T-cell (primary cell): ENCODE data around the gene UBALD1. TPM values are rescaled to one million over a fixed set of nuclear protein-coding genes. Genes with fewer than 3 reads are reported as not detected.

ENCODE experiments used
- ATAC-seq, 4 experiments: fragments of 200-7000 bp in 3 of 4; fragments of 150-1000 bp in 1 of 4; cut with Tn5 transposase; replicated peaks in 1 of 4; 1 replicate in 3 of 4; 2 replicates in 1 of 4; pipeline ENCODE4 v1.10.0; 2021; ENCODE audit warnings: moderate library complexity in 3 of 4, mild to moderate bottlenecking in 2 of 4, moderate number of reproducible peaks in 1 of 4
- CTCF ChIA-PET, 2 donors: fragments of 300-600 bp; sonication (Branson Sonifier 250); formaldehyde crosslinking; loops; one replicate each; lab custom pipeline; 2022; ENCODE audit warnings: antibody characterized with exemption in 2 of 2; lab: Charles Lee
- POLR2A ChIA-PET, 2 donors: fragments of 300-600 bp; sonication (Branson Sonifier 250); formaldehyde crosslinking; loops; one replicate each; lab custom pipeline; 2022; ENCODE audit warnings: antibody characterized with exemption in 2 of 2; lab: Charles Lee
- DNase-seq, 35 experiments: peaks; one replicate each; pipeline versions ENCODE4 v3.0.0 to v3.0.0-alpha.2; 2013 to 2023
- H3K27ac ChIP-seq: one replicate; pipeline ENCODE4 v1.5.1; 2013; ENCODE audit warnings: low read length
- H3K27me3 ChIP-seq, 2 experiments: replicated peaks in 1 of 2; 1 replicate in 1 of 2; 2 replicates in 1 of 2; pipeline versions ENCODE4 v1.6.1 to v1.7.0; 2013; ENCODE audit warnings: low read length in 1 of 2, mixed read lengths in 1 of 2; ENCODE audit not compliant: control insufficient read depth in 2 of 2, insufficient read depth in 2 of 2; ENCODE audit errors: extremely low read depth in 1 of 2
- H3K36me3 ChIP-seq, 2 donors: 1 replicate in 1 of 2; 2 replicates in 1 of 2; pipeline versions ENCODE4 v1.6.1 to v1.7.0; 2013; ENCODE audit warnings: low read length in 1 of 2; ENCODE audit not compliant: control insufficient read depth in 2 of 2, insufficient read depth in 1 of 2; ENCODE audit errors: extremely low read depth in 1 of 2
- H3K4me1 ChIP-seq, 2 experiments: 1 replicate in 1 of 2; 2 replicates in 1 of 2; pipeline versions ENCODE4 v1.6.1 to v1.7.0; 2013; ENCODE audit warnings: low read length in 2 of 2, mixed read lengths in 1 of 2; ENCODE audit not compliant: insufficient read depth in 2 of 2, control insufficient read depth in 1 of 2; ENCODE audit errors: extremely low read depth in 1 of 2
- H3K4me3 ChIP-seq, 2 donors: 1 replicate in 1 of 2; 2 replicates in 1 of 2; pipeline versions ENCODE4 v1.5.1 to v1.7.0; 2013; ENCODE audit warnings: mild to moderate bottlenecking in 2 of 2, low read length in 1 of 2, moderate library complexity in 1 of 2; ENCODE audit not compliant: control insufficient read depth in 1 of 2; ENCODE audit errors: extremely low read depth in 1 of 2
- H3K9me3 ChIP-seq: 2 replicates; pipeline ENCODE4 v1.7.0; 2013
- H3K27ac Mint-ChIP-seq, 2 donors: one replicate each; pipeline ENCODE4 v1.8.0; 2020 to 2021; ENCODE audit warnings: mild to moderate bottlenecking in 2 of 2, mixed read lengths in 2 of 2
- H3K27me3 Mint-ChIP-seq, 2 donors: one replicate each; pipeline ENCODE4 v1.8.0; 2021 to 2022; ENCODE audit warnings: mixed read lengths in 2 of 2
- H3K36me3 Mint-ChIP-seq: one replicate; pipeline ENCODE4 v1.8.0; 2021; ENCODE audit warnings: mixed read lengths
- H3K4me1 Mint-ChIP-seq, 3 donors: one replicate each; pipeline ENCODE4 v1.8.0; 2020 to 2022; ENCODE audit warnings: mixed read lengths in 3 of 3, mild to moderate bottlenecking in 1 of 3
- H3K4me3 Mint-ChIP-seq, 3 donors: one replicate each; pipeline ENCODE4 v1.8.0; 2020 to 2022; ENCODE audit warnings: mild to moderate bottlenecking in 3 of 3, mixed read lengths in 3 of 3, moderate library complexity in 3 of 3
- H3K9me3 Mint-ChIP-seq, 3 donors: one replicate each; pipeline ENCODE4 v1.8.0; 2020 to 2022; ENCODE audit warnings: mixed read lengths in 3 of 3
- WGBS: methylation state at CpG from one replicate; pipeline ENCODE4 v1.1.5; 2013; ENCODE audit warnings: missing lambda C conversion rate; ENCODE audit not compliant: insufficient coverage; 5-methylcytosine and 5-hydroxymethylcytosine counted together
- total RNA-seq, 35 experiments: library from RNA in 6 of 35; stranded (reverse) in 6 of 35; fragments of 120-200 nt in 1 of 35; gene quantifications; one replicate each; pipeline versions ENCODE4 v1.2.1 to v1.2.4 and lab custom pipeline; 2013 to 2026

The UBALD1 gene
- total RNA-seq, 5 donors from 2014 or later (not counting 1 experiment from before 2014, with no cell fraction given), result 26.0 to 53.1 (median 47.6) TPM

- Mint-ChIP-seq H3K4me3 (peak overlapping the region; percentile 89 to 97 (median 91)), H3K27me3 (no peaks in the 10 kb centered on the region), H3K27ac (peak overlapping the region; percentile 98), H3K4me1 (peaks cover 30 to 41% (median 32%) of the 10 kb centered on the region in 3 donors), H3K9me3 (no peaks in the 10 kb centered on the region), H3K36me3 (no peaks in the 10 kb centered on the region)
- 92% methylated on average over 7 of the region's 7 CpGs for WGBS
- Histone ChIP-seq H3K27me3 (no peaks in the 10 kb centered on the region), H3K4me1 (peaks cover 7 to 37% of the 10 kb centered on the region in 2 experiments), H3K4me3 (peak overlapping the region in 1 of 2 donors; percentile 65), H3K27ac (no peak overlapping the region), H3K9me3 (no peaks in the 10 kb centered on the region), H3K36me3 (peaks cover 0 to 6% of the 10 kb centered on the region in 2 donors)
- POLR2A ChIA-PET, result interaction anchor here in 1 of 2 donors (1.6 kb wide), 1 partner anchor 8 kb away, joined by 14 read pairs; no protein-coding TSS in a partner anchor
- CTCF ChIA-PET, result interaction anchor here (0.6 to 1.5 kb wide), 11 partner anchors 8 to 146 kb away, joined by 3 to 22 read pairs (median 4); partner anchors contain the start of genes ANKS3 (in 1 of the 2) and DNAAF8 (in 1 of the 2)
- ATAC-seq, result no peak
- DNase-seq, result no peak
These were observed 8.9 kb upstream of the UBALD1 start for GRCh38 chr16:4623593-4623992.

- Mint-ChIP-seq H3K36me3 (no peaks in the 10 kb centered on the region), H3K4me3 (no peak overlapping the region), H3K27me3 (no peaks in the 10 kb centered on the region), H3K4me1 (peaks cover 23 to 31% (median 28%) of the 10 kb centered on the region in 3 donors), H3K27ac (peak overlapping the region in 1 of 2 donors; percentile 22), H3K9me3 (no peaks in the 10 kb centered on the region)
- DNase-seq (no peak), ATAC-seq (no peak)
- H3K9me3 ChIP-seq, result no peaks in the 10 kb centered on the region
- POLR2A ChIA-PET, result no interaction called here
- H3K36me3 ChIP-seq, result peaks cover 0 to 6% of the 10 kb centered on the region in 2 donors
- peaks cover 10 to 38% of the 10 kb centered on the region in 2 experiments for H3K4me1 ChIP-seq
- CTCF ChIA-PET, result interaction anchor here in 1 of 2 donors (3.3 kb wide), 1 partner anchor 7 kb away, joined by 15 read pairs; no protein-coding TSS in a partner anchor
- WGBS, result 96% methylated on average over 4 of the region's 8 CpGs
- H3K27ac ChIP-seq, result no peak overlapping the region
- no peak overlapping the region for H3K4me3 ChIP-seq
- no peaks in the 10 kb centered on the region for H3K27me3 ChIP-seq
These were observed 4.1 kb upstream of the UBALD1 start for GRCh38 chr16:4618645-4619418.

- CTCF ChIA-PET, result interaction anchor here in 1 of 2 donors (3.3 kb wide), 1 partner anchor 8 kb away, joined by 15 read pairs; no protein-coding TSS in a partner anchor
- Mint-ChIP-seq H3K4me3 (peak overlapping the region; percentile 31 to 92 (median 91)), H3K36me3 (no peaks in the 10 kb centered on the region), H3K27ac (peak overlapping the region in 1 of 2 donors; percentile 52), H3K9me3 (no peaks in the 10 kb centered on the region), H3K4me1 (peaks cover 31 to 36% (median 31%) of the 10 kb centered on the region in 3 donors), H3K27me3 (no peaks in the 10 kb centered on the region)
- 93% methylated on average over 8 of the region's 8 CpGs for WGBS
- Histone ChIP-seq H3K27ac (no peak overlapping the region), H3K4me3 (no peak overlapping the region), H3K4me1 (peaks cover 13 to 45% of the 10 kb centered on the region in 2 experiments), H3K9me3 (no peaks in the 10 kb centered on the region), H3K36me3 (peaks cover 0 to 6% of the 10 kb centered on the region in 2 donors), H3K27me3 (no peaks in the 10 kb centered on the region)
- POLR2A ChIA-PET, result interaction anchor here in 1 of 2 donors (0.6 kb wide), 1 partner anchor 11 kb away, joined by 8 read pairs; no protein-coding TSS in a partner anchor
- no peak for ATAC-seq
- DNase-seq, result no peak
These were observed 3.2 kb upstream of the UBALD1 start for GRCh38 chr16:4617880-4618279.

- POLR2A ChIA-PET, result interaction anchor here in 1 of 2 donors (0.5 to 1.4 kb wide), 10 partner anchors 8 to 265 kb away, joined by 3 to 14 read pairs (median 4); partner anchors contain the start of genes CDIP1, MGRN1 and NUDT16L1
- no peaks in the 10 kb centered on the region for H3K36me3 Mint-ChIP-seq
- DNase-seq, result peak; percentile 94 to 100 (median 99)
- peak overlapping the region; percentile 88 for H3K27ac ChIP-seq
- H3K36me3 ChIP-seq, result peaks cover 0 to 6% of the 10 kb centered on the region in 2 donors
- H3K4me1 Mint-ChIP-seq, result peaks cover 36 to 45% (median 38%) of the 10 kb centered on the region in 3 donors
- H3K27me3 ChIP-seq, result no peaks in the 10 kb centered on the region
- H3K27me3 Mint-ChIP-seq, result no peaks in the 10 kb centered on the region
- peak overlapping the region; percentile 91 to 93 (median 92) for H3K4me3 Mint-ChIP-seq
- CTCF ChIA-PET, result interaction anchor here in 1 of 2 donors (0.5 to 3.3 kb wide), 15 partner anchors 8 to 654 kb away, joined by 3 to 22 read pairs (median 4); partner anchors contain the start of genes ANKS3, DNAAF8 and MGRN1
- H3K4me1 ChIP-seq, result peaks cover 13 to 60% of the 10 kb centered on the region in 2 experiments
- ATAC-seq, result peak; percentile 89 to 93 (median 90)
- no peaks in the 10 kb centered on the region for H3K9me3 ChIP-seq
- peak overlapping the region; percentile 99 for H3K27ac Mint-ChIP-seq
- H3K4me3 ChIP-seq, result peak overlapping the region; percentile 75 to 88
- WGBS, result under 1% methylated on average over 54 of the region's 57 CpGs
- H3K9me3 Mint-ChIP-seq, result no peaks in the 10 kb centered on the region
These were observed 1.5 kb upstream of the UBALD1 start for GRCh38 chr16:4616047-4616811.

- Mint-ChIP-seq H3K36me3 (no peaks in the 10 kb centered on the region), H3K27ac (peak overlapping the region; percentile 91 to 93), H3K4me3 (peak overlapping the region; percentile 91 to 93 (median 92)), H3K27me3 (no peaks in the 10 kb centered on the region), H3K9me3 (no peaks in the 10 kb centered on the region), H3K4me1 (peaks cover 38 to 46% (median 40%) of the 10 kb centered on the region in 3 donors)
- no peaks in the 10 kb centered on the region for H3K9me3 ChIP-seq
- WGBS, result 79% methylated on average over 36 of the region's 39 CpGs
- H3K4me1 ChIP-seq, result peaks cover 13 to 65% of the 10 kb centered on the region in 2 experiments
- H3K36me3 ChIP-seq, result peaks cover 0 to 5% of the 10 kb centered on the region in 2 donors
- DNase-seq, result peak in 3 of 35 experiments; percentile 12 to 25 (median 24)
- peak overlapping the region; percentile 50 to 79 for H3K4me3 ChIP-seq
- H3K27ac ChIP-seq, result peak overlapping the region; percentile 88
- ChIA-PET CTCF (interaction anchor here in 1 of 2 donors (0.6 to 3.3 kb wide), 11 partner anchors 9 to 361 kb away, joined by 3 to 22 read pairs (median 4); partner anchors contain the start of genes ANKS3, DNAAF8 and MGRN1), POLR2A (interaction anchor here in 1 of 2 donors (0.6 to 1.4 kb wide), 5 partner anchors 9 to 264 kb away, joined by 4 to 14 read pairs (median 4); partner anchors contain the start of genes CDIP1 and MGRN1)
- H3K27me3 ChIP-seq, result no peaks in the 10 kb centered on the region
- ATAC-seq, result no peak
These were observed 827 bp upstream of the UBALD1 start for GRCh38 chr16:4615384-4616046.
